ENCODE data around the gene NUDT3.

Gene NUDT3

GRCh38 chr6:34393191-34393965 is 909 bp upstream of the NUDT3 start:
- Histone ChIP-seq H2AFZ (ENCODE audit: low read length) (no peak overlapping the region), H3K4me3 (ENCODE audit: low read depth, low read length, poor library complexity, severe bottlenecking) (peak overlapping the region; percentile 83), H3K9ac (ENCODE audit: low read length) (peak overlapping the region; percentile 66), H3K4me1 (ENCODE audit: insufficient read depth, low read length, severe bottlenecking) (peaks cover 28% of the 10 kb centered on the region), H3K79me2 (ENCODE audit: insufficient read depth, low read length) (peaks cover 32% of the 10 kb centered on the region), H3K9me3 (ENCODE audit: low read length) (peaks cover 3% of the 10 kb centered on the region; the same call in 1 of the 2 replicates), H3K9me2 (ENCODE audit: low read depth, low read length) (no peaks in the 10 kb centered on the region), H3K4me2 (ENCODE audit: low read length) (peak overlapping the region; percentile 82), H3K36me3 (ENCODE audit: insufficient read depth, low read length) (no peaks in the 10 kb centered on the region), H4K20me1 (ENCODE audit: insufficient read depth, low read length) (no peaks in the 10 kb centered on the region), H3F3A (ENCODE audit: insufficient read depth, low read length) (no peaks in the 10 kb centered on the region), H3K27me3 (ENCODE audit: insufficient read depth, low read length) (no peaks in the 10 kb centered on the region), H3K27ac (ENCODE audit: low read depth, low read length, poor library complexity, severe bottlenecking) (peak overlapping the region; percentile 66)
- no peak for TF ChIP-seq CTCF (IDR thresholded peaks at IDR 0.05; ENCODE audit: low read length)
- TF ChIP-seq EZH2 (IDR thresholded peaks at IDR 0.05; ENCODE audit: borderline replicate concordance, low read length) = no peak

GRCh38 chr6:34391786-34392496 is 528 bp downstream of the NUDT3 start:
- peak overlapping the region; percentile 87 for H3K4me2 ChIP-seq (ENCODE audit: low read length)
- no peaks in the 10 kb centered on the region for H3K27me3 ChIP-seq (ENCODE audit: insufficient read depth, low read length)
- peak overlapping the region; percentile 83 for H3K4me3 ChIP-seq (ENCODE audit: low read depth, low read length, poor library complexity, severe bottlenecking)
- H4K20me1 ChIP-seq (ENCODE audit: insufficient read depth, low read length) = no peaks in the 10 kb centered on the region
- peaks cover 47% of the 10 kb centered on the region for H3K79me2 ChIP-seq (ENCODE audit: insufficient read depth, low read length)
- no peaks in the 10 kb centered on the region for H3K36me3 ChIP-seq (ENCODE audit: insufficient read depth, low read length)
- H3K9ac ChIP-seq (ENCODE audit: low read length) = peak overlapping the region; percentile 93
- H3K4me1 ChIP-seq (ENCODE audit: insufficient read depth, low read length, severe bottlenecking) = peaks cover 32% of the 10 kb centered on the region
- no peaks in the 10 kb centered on the region for H3K9me2 ChIP-seq (ENCODE audit: low read depth, low read length)
- no peaks in the 10 kb centered on the region for H3F3A ChIP-seq (ENCODE audit: insufficient read depth, low read length)
- no peak overlapping the region for H2AFZ ChIP-seq (ENCODE audit: low read length)
- H3K9me3 ChIP-seq (ENCODE audit: low read length) = peaks cover 3% of the 10 kb centered on the region; the same call in 1 of the 2 replicates
- H3K27ac ChIP-seq (ENCODE audit: low read depth, low read length, poor library complexity, severe bottlenecking) = peak overlapping the region; percentile 72
- TF ChIP-seq EZH2 (IDR thresholded peaks at IDR 0.05; ENCODE audit: borderline replicate concordance, low read length) = no peak
- no peak for TF ChIP-seq CTCF (IDR thresholded peaks at IDR 0.05; ENCODE audit: low read length)

GRCh38 chr6:34391473-34391785 is 1.0 kb downstream of the NUDT3 start:
- Histone ChIP-seq H4K20me1 (ENCODE audit: insufficient read depth, low read length) (no peaks in the 10 kb centered on the region), H3K9me3 (ENCODE audit: low read length) (peaks cover 1% of the 10 kb centered on the region; the same call in 1 of the 2 replicates), H3K4me1 (ENCODE audit: insufficient read depth, low read length, severe bottlenecking) (peaks cover 37% of the 10 kb centered on the region), H3F3A (ENCODE audit: insufficient read depth, low read length) (no peaks in the 10 kb centered on the region), H3K9ac (ENCODE audit: low read length) (peak overlapping the region; percentile 93), H2AFZ (ENCODE audit: low read length) (no peak overlapping the region), H3K27me3 (ENCODE audit: insufficient read depth, low read length) (no peaks in the 10 kb centered on the region), H3K79me2 (ENCODE audit: insufficient read depth, low read length) (peaks cover 52% of the 10 kb centered on the region), H3K27ac (ENCODE audit: low read depth, low read length, poor library complexity, severe bottlenecking) (peak overlapping the region; percentile 72), H3K9me2 (ENCODE audit: low read depth, low read length) (no peaks in the 10 kb centered on the region), H3K4me3 (ENCODE audit: low read depth, low read length, poor library complexity, severe bottlenecking) (peak overlapping the region; percentile 83), H3K4me2 (ENCODE audit: low read length) (peak overlapping the region; percentile 87), H3K36me3 (ENCODE audit: insufficient read depth, low read length) (no peaks in the 10 kb centered on the region)
- TF ChIP-seq EZH2 (IDR thresholded peaks at IDR 0.05; ENCODE audit: borderline replicate concordance, low read length) = no peak
- no peak for TF ChIP-seq CTCF (IDR thresholded peaks at IDR 0.05; ENCODE audit: low read length)

Measured in OCI-LY1 (cell line).